Endothelial cell (in vitro differentiated cells): ENCODE measurements around the gene TLR9. TPM values are rescaled to one million over a fixed set of nuclear protein-coding genes. Genes with fewer than 3 reads are reported as not detected.

ENCODE experiments used
- DNase-seq: peaks from one replicate; pipeline ENCODE4 v3.0.0; 2021; ENCODE audit warnings: low spot score
- H3K27ac Mint-ChIP-seq: one replicate; pipeline ENCODE4 v1.8.0; 2021; ENCODE audit warnings: mixed read lengths, inconsistent platforms; ENCODE audit not compliant: unreplicated experiment
- H3K27me3 Mint-ChIP-seq: one replicate; pipeline ENCODE4 v1.8.0; 2021; ENCODE audit warnings: mild to moderate bottlenecking, moderate library complexity, mixed read lengths, inconsistent platforms; ENCODE audit not compliant: unreplicated experiment
- H3K36me3 Mint-ChIP-seq: one replicate; pipeline ENCODE4 v1.8.0; 2021; ENCODE audit warnings: mild to moderate bottlenecking, low read depth, mixed read lengths, inconsistent platforms; ENCODE audit not compliant: unreplicated experiment
- H3K4me1 Mint-ChIP-seq: one replicate; pipeline ENCODE4 v1.8.0; 2021; ENCODE audit warnings: mild to moderate bottlenecking, mixed read lengths, inconsistent platforms; ENCODE audit not compliant: unreplicated experiment
- H3K4me3 Mint-ChIP-seq: one replicate; pipeline ENCODE4 v1.8.0; 2021; ENCODE audit warnings: mild to moderate bottlenecking, mixed read lengths, inconsistent platforms; ENCODE audit not compliant: unreplicated experiment
- H3K9me3 Mint-ChIP-seq: one replicate; pipeline ENCODE4 v1.8.0; 2021; ENCODE audit warnings: mixed read lengths, inconsistent platforms; ENCODE audit not compliant: unreplicated experiment
- CTCF ChIP-seq: fragments of 200-600 bp; sonication (generic); IDR thresholded peaks from one replicate; pipeline ENCODE4 v1.5.0; 2021; ENCODE audit warnings: antibody characterized with exemption; ENCODE audit not compliant: unreplicated experiment
- total RNA-seq: library from RNA; stranded (reverse); fragmentation: NEBNext Ultra II Directional; extraction: Animal tissue kit (Norgen Biotek cat#: 25700); gene quantifications from one replicate; pipeline ENCODE4 v1.2.1, GENCODE V29; 2021; ENCODE audit not compliant: unreplicated experiment

TLR9 gene
- total RNA-seq, 1 donor from 2014 or later: not detected

GRCh38 chr3:52247409-52248164 lies 22.1 kb upstream of the TLR9 start:
- no peak for DNase-seq
- Mint-ChIP-seq H3K9me3 (no peaks in the 10 kb centered on the region), H3K27me3 (peaks cover 13% of the 10 kb centered on the region), H3K4me1 (peaks cover 18% of the 10 kb centered on the region), H3K4me3 (peak overlapping the region; percentile 56), H3K27ac (peak overlapping the region; percentile 74), H3K36me3 (peaks cover 23% of the 10 kb centered on the region)
- TF ChIP-seq CTCF: no peak

DNA sequence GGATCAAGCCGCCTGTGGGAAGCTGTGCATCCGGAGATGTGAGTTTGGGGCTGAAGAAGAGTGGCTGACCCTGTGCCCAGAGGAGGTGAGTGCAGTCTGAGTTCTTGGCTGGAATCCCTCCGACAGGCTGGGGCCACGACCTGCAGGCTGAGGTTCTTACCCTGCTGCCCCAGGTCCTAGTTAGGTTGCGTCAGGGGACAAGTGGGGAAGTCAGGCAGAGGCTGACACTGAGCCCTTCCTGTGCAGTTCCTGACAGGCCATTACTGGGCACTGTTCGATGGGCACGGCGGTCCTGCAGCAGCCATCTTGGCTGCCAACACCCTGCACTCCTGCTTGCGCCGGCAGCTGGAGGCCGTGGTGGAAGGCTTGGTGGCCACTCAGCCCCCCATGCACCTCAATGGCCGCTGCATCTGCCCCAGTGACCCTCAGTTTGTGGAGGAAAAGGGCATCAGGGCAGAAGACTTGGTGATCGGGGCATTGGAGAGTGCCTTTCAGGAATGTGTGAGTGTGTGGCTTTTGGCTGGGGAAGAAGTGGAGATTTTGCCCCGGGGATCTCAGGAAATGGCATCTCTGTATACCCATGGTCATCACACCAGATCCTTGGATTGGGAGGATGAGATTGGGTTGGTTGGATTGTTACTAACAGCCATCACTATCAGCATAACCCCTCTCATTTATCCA lies 21.4 kb upstream of the TLR9 start:
- peaks cover 13% of the 10 kb centered on the region for H3K27me3 Mint-ChIP-seq
- DNase-seq: no peak
- TF ChIP-seq CTCF: no peak
- peak overlapping the region; percentile 48 for H3K4me3 Mint-ChIP-seq
- H3K9me3 Mint-ChIP-seq: no peaks in the 10 kb centered on the region
- peaks cover 18% of the 10 kb centered on the region for H3K4me1 Mint-ChIP-seq
- no peak overlapping the region for H3K27ac Mint-ChIP-seq
- H3K36me3 Mint-ChIP-seq: peaks cover 21% of the 10 kb centered on the region

DNA sequence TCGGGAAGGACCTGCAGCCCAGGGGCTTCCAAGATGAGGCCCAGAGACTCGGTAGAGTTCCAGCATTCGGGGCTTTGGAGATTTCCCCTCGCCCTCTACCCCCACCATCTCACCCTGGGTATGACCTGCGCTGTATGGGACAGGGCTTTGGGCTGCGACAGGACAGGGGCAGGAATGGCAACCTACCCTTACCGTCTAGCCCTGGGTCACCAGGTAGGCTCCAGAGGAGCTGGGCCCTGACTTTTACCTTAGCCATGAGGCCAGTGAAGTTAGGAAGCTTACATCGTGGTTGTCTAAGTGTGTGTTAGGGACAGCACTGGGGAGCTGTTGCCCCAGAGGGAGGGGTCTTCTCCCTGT lies 20.8 kb upstream of the TLR9 start:
- Mint-ChIP-seq H3K36me3 (peaks cover 21% of the 10 kb centered on the region), H3K27ac (no peak overlapping the region), H3K9me3 (no peaks in the 10 kb centered on the region), H3K4me1 (peaks cover 18% of the 10 kb centered on the region), H3K4me3 (peak overlapping the region; percentile 67), H3K27me3 (peaks cover 13% of the 10 kb centered on the region)
- no peak for DNase-seq
- TF ChIP-seq CTCF: no peak

DNA sequence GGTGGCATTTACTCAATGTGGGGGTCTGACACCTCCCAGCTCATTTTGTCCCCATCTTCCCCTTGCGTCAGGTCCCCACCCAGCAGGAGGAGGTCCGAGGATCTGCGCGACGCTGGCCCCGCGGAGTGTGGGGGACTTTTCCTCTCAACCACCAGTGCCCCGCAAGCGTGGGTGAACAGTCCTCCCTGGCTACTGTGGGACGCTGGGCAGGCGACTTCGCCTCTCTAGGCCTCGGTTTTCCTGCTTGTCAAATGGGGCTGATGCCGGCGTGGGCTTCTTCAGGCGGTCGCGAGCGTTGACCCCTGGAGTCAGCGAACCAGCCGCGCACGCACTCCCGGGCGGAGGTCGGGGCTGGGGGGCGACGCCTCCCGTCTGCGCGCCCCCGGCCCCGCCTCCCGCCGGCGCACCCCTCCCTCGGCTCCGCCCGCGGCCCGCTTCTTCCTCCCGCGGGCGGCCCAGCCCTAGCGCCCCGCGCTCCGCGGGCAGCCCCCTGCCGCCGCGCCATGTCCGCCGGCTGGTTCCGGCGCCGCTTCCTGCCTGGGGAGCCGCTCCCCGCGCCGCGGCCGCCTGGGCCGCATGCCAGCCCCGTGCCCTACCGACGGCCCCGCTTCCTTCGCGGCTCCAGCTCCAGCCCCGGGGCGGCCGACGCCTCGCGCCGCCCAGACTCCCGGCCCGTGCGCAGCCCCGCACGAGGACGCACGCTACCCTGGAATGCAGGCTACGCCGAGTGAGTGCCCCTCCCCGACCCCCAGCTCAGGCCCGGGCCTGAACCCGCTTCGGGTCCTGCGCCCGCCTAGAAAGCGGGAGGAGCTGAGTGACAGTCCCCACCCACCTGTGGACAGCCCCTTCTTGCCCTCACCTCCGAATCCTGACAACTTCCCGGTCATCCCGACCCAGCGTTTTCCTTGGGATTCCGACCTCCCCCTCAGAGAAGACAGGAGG lies 20.1 kb upstream of the TLR9 start, which contains the start of gene PPM1M:
Gene PPM1M, plus strand, starts transcription at position 438 of the 942 bp plus-strand sequence. Its CDS starts 66 bp downstream, at position 504.
- Mint-ChIP-seq H3K9me3 (no peaks in the 10 kb centered on the region), H3K4me1 (peaks cover 22% of the 10 kb centered on the region), H3K36me3 (peaks cover 23% of the 10 kb centered on the region), H3K4me3 (peak within 1 kb of the TSS; percentile 73), H3K27me3 (peaks cover 13% of the 10 kb centered on the region), H3K27ac (no peak within 1 kb of the TSS)
- DNase-seq: peak; percentile 65
- no peak for TF ChIP-seq CTCF
